GM20000 (cell line): Measurements from ENCODE around the gene FAM200A.

ENCODE experiments used
- DNase-seq: peaks from one replicate; pipeline ENCODE4 v3.0.0; 2012; ENCODE audit warnings: low spot score
- CTCF ChIP-seq: IDR thresholded peaks from 2 replicates; pipeline ENCODE4 v1.5.1; 2012; ENCODE audit warnings: mild to moderate bottlenecking, control low read depth; ENCODE audit errors: extremely low read depth, missing control alignments

FAM200A gene

GRCh38 chr7:99541212-99541611 lies 10.7 kb downstream of the FAM200A start:
- no peak for TF ChIP-seq CTCF
- DNase-seq, result no peak

- no peak for TF ChIP-seq CTCF
- DNase-seq, result no peak
These were observed 11.4 kb downstream of the FAM200A start for GRCh38 chr7:99540542-99540941.

- TF ChIP-seq CTCF, result no peak
- no peak for DNase-seq
These were observed 12.6 kb downstream of the FAM200A start for GRCh38 chr7:99539213-99539811.

GRCh38 chr7:99535667-99536066 lies 16.2 kb downstream of the FAM200A start:
- no peak for DNase-seq
- TF ChIP-seq CTCF, result no peak

GRCh38 chr7:99531354-99531765 lies 20.6 kb downstream of the FAM200A start:
- no peak for TF ChIP-seq CTCF
- no peak for DNase-seq

- no peak for TF ChIP-seq CTCF
- DNase-seq, result no peak
These were observed 26.0 kb downstream of the FAM200A start for GRCh38 chr7:99525713-99526440.

GRCh38 chr7:99521399-99521798 lies 30.5 kb downstream of the FAM200A start:
- no peak for DNase-seq
- TF ChIP-seq CTCF, result no peak
